ENCODE data around the gene MAPKAPK2. TPM values are rescaled to one million over a fixed set of nuclear protein-coding genes. Genes with fewer than 3 reads are reported as not detected.
"Not testable (repeated sequence)": the region's sequence is repeated elsewhere in the genome, so short reads cannot be mapped to it uniquely, and the experiment has no call there.

Gene MAPKAPK2
- 100 to 1,000 TPM; 104 to 115 TPM for total RNA-seq

DNA sequence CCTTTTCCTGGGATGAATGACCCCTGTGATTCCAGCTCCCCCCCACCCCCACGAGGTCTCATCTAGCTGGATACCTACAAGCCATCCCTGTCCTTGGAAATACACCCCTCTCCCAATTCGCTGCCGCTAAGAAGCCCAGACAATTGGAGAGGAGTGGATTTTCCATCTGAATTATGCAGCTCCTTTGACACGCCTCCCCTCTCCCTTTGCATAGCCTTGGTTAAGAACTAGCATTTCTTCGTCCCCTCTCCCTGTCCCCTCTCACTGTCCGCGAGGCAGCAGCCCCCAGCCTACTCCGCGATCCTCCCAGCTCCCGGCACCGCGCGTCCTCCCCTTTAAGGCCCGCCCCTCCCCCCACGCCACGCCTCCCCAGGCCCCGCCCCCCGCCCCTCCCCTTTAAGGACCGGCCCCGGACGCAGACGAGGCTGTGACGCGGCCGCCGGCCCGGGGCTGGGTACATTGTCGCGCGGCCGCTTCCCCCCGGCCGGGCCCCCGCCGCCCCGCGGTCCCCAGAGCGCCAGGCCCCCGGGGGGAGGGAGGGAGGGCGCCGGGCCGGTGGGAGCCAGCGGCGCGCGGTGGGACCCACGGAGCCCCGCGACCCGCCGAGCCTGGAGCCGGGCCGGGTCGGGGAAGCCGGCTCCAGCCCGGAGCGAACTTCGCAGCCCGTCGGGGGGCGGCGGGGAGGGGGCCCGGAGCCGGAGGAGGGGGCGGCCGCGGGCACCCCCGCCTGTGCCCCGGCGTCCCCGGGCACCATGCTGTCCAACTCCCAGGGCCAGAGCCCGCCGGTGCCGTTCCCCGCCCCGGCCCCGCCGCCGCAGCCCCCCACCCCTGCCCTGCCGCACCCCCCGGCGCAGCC lies at the start of gene MAPKAPK2:
Gene MAPKAPK2, plus strand, starts transcription at position 428 of the 856 bp plus-strand sequence. Its CDS starts 325 bp downstream, at position 753.
- Mint-ChIP-seq H3K9me3 (no peaks in the 10 kb centered on the region), H3K36me3 (no peaks in the 10 kb centered on the region), H3K27ac (peak within 1 kb of the TSS; percentile 76 to 95), H3K27me3 (no peaks in the 10 kb centered on the region), H3K4me3 (peak within 1 kb of the TSS; percentile 92), H3K4me1 (ENCODE audit: low read depth in 2 of 2) (peaks cover 33 to 45% of the 10 kb centered on the region in 2 donors)
- peak; percentile 90 for ATAC-seq
- peak; percentile 85 for DNase-seq (ENCODE audit: low spot score)

- Mint-ChIP-seq H3K27me3 (peaks cover 15 to 34% of the 10 kb centered on the region in 2 donors), H3K4me1 (ENCODE audit: low read depth in 2 of 2) (peaks cover 12 to 20% of the 10 kb centered on the region in 2 donors), H3K27ac (peak within 1 kb of the TSS; percentile 77 to 92), H3K36me3 (no peaks in the 10 kb centered on the region), H3K4me3 (peak within 1 kb of the TSS; percentile 93), H3K9me3 (no peaks in the 10 kb centered on the region)
- DNase-seq (ENCODE audit: low spot score): peak; percentile 96
- peak; percentile 98 for ATAC-seq
These were observed 49.4 kb upstream of the MAPKAPK2 start, which contains the start of gene DYRK3 for GRCh38 chr1:206635080-206635977. DYRK3 (plus strand) TSS chr1:206635536; CDS start chr1:206635704, 168 bp downstream.

DNA sequence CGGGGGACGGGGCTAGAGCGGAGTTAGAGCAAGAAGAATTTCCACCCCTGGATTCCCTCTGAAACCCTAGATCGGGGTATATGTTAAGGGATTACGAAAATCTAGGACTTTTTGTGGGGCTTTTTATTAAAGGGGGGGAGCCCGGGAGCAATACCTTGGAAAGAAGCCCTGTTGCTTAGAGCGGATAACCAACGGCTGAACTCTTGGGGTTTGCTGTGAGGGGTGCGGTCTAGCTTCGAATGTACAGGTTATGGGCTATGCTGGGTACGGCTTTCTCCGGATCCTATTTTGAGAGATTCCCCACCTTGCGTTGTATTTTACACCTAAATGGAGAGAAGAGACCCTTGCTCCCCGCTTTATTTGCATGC lies 48.7 kb upstream of the MAPKAPK2 start:
- Mint-ChIP-seq H3K4me3 (peak overlapping the region; percentile 93), H3K4me1 (ENCODE audit: low read depth in 2 of 2) (peaks cover 12 to 20% of the 10 kb centered on the region in 2 donors), H3K27me3 (peaks cover 15 to 34% of the 10 kb centered on the region in 2 donors), H3K36me3 (no peaks in the 10 kb centered on the region), H3K9me3 (no peaks in the 10 kb centered on the region), H3K27ac (peak overlapping the region in 1 of 2 donors; percentile 65)
- DNase-seq (ENCODE audit: low spot score) (no peak), ATAC-seq (no peak)

- peaks cover 12 to 20% of the 10 kb centered on the region in 2 donors for H3K4me1 Mint-ChIP-seq (ENCODE audit: low read depth in 2 of 2)
- no peaks in the 10 kb centered on the region for H3K9me3 Mint-ChIP-seq
- ATAC-seq (no peak), DNase-seq (ENCODE audit: low spot score) (no peak)
- H3K27me3 Mint-ChIP-seq: peaks cover 17 to 32% of the 10 kb centered on the region in 2 donors
- peak overlapping the region in 1 of 2 donors; percentile 65 for H3K27ac Mint-ChIP-seq
- H3K36me3 Mint-ChIP-seq: no peaks in the 10 kb centered on the region
- no peak overlapping the region for H3K4me3 Mint-ChIP-seq
These were observed 48.0 kb upstream of the MAPKAPK2 start for GRCh38 chr1:206636671-206637070.

- Mint-ChIP-seq H3K4me1 (ENCODE audit: low read depth in 2 of 2) (peaks cover 12 to 20% of the 10 kb centered on the region in 2 donors), H3K27me3 (peaks cover 18 to 23% of the 10 kb centered on the region in 2 donors), H3K9me3 (no peaks in the 10 kb centered on the region), H3K36me3 (no peaks in the 10 kb centered on the region), H3K27ac (no peak overlapping the region), H3K4me3 (no peak overlapping the region)
- DNase-seq (ENCODE audit: low spot score) (no peak), ATAC-seq (no peak)
These were observed 47.1 kb upstream of the MAPKAPK2 start for GRCh38 chr1:206637605-206638004.

DNA sequence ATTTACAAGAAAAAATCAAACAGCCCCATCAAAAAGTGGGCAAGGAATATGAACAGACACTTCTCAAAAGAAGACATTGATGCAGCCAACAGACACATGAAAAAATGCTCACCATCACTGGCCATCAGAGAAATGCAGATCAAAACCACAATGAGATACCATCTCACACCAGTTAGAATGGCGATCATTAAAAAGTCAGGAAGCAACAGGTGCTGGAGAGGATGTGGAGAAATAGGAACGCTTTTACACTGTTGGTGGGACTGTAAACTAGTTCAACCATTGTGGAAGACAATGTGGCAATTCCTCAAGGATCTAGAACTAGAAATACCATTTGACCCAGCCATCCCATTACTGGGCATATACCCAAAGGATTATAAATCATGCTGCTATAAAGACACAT lies 42.6 kb upstream of the MAPKAPK2 start:
- H3K9me3 Mint-ChIP-seq; H3K36me3 Mint-ChIP-seq; H3K4me3 Mint-ChIP-seq; ATAC-seq; H3K27ac Mint-ChIP-seq; H3K4me1 Mint-ChIP-seq (ENCODE audit: low read depth in 2 of 2); DNase-seq (ENCODE audit: low spot score): not testable (repeated sequence)
- H3K27me3 Mint-ChIP-seq: peaks cover 7 to 11% of the 10 kb centered on the region in 2 donors

DNA sequence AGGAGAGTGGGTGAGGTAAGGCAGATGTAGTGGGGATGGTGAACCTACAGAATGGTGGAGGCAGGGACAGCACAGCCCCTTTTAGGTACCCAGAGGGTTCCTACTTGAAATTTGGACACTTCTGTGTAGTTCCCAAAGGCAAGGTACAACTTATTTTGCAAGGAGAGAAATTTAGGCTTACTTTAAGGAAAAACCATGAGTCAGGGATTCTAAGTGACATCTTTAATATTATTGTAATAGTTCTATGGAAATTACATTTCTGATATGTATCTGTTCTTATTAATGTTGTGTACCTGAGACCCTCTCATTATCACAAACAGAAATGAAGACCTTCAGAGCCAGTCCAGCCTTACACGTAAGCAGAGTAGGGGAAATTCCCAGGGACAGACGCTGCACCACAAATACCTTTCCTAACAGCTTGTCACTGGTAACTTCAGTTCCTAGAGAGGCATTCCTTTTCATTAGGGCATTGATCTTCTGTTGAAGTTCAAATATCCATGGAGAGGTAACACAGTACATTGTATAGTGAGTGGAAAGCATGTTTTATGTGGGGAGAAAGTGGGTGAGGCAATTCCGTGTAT lies 41.5 kb upstream of the MAPKAPK2 start:
- Mint-ChIP-seq H3K36me3 (no peaks in the 10 kb centered on the region), H3K27me3 (peaks cover 0 to 8% of the 10 kb centered on the region in 2 donors), H3K9me3 (no peaks in the 10 kb centered on the region), H3K27ac (no peak overlapping the region), H3K4me1 (ENCODE audit: low read depth in 2 of 2) (no peaks in the 10 kb centered on the region), H3K4me3 (no peak overlapping the region)
- ATAC-seq (no peak), DNase-seq (ENCODE audit: low spot score) (no peak)

DNA sequence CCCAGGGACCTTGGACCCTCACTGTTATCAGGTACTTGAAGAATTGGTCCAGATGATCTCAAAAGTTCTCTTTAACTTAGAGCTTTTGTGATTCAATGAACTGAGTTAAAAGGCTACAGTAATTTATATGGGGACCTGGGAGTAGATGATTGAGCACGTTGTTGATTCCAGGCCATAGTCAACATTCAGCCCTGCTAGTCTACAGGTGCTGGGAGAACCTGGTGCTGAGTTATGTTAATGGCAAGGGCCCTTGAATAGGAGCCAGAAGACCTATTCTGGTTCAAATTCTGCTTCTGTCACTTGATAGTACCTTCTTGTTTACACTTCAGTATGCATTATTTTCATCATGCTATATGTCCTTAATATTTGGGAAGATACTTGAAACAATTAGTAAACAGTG lies 38.2 kb upstream of the MAPKAPK2 start:
- Mint-ChIP-seq H3K27ac (no peak overlapping the region), H3K36me3 (no peaks in the 10 kb centered on the region), H3K9me3 (no peaks in the 10 kb centered on the region), H3K4me1 (ENCODE audit: low read depth in 2 of 2) (no peaks in the 10 kb centered on the region), H3K27me3 (peaks cover 0 to 8% of the 10 kb centered on the region in 2 donors), H3K4me3 (no peak overlapping the region)
- DNase-seq (ENCODE audit: low spot score) (no peak), ATAC-seq (no peak)

- peaks cover 0 to 5% of the 10 kb centered on the region in 2 donors for H3K27me3 Mint-ChIP-seq
- H3K9me3 Mint-ChIP-seq: no peaks in the 10 kb centered on the region
- H3K4me3 Mint-ChIP-seq: no peak overlapping the region
- ATAC-seq: no peak
- no peak for DNase-seq (ENCODE audit: low spot score)
- no peak overlapping the region for H3K27ac Mint-ChIP-seq
- no peaks in the 10 kb centered on the region for H3K4me1 Mint-ChIP-seq (ENCODE audit: low read depth in 2 of 2)
- no peaks in the 10 kb centered on the region for H3K36me3 Mint-ChIP-seq
These were observed 37.5 kb upstream of the MAPKAPK2 start for GRCh38 chr1:206647224-206647623.

DNA sequence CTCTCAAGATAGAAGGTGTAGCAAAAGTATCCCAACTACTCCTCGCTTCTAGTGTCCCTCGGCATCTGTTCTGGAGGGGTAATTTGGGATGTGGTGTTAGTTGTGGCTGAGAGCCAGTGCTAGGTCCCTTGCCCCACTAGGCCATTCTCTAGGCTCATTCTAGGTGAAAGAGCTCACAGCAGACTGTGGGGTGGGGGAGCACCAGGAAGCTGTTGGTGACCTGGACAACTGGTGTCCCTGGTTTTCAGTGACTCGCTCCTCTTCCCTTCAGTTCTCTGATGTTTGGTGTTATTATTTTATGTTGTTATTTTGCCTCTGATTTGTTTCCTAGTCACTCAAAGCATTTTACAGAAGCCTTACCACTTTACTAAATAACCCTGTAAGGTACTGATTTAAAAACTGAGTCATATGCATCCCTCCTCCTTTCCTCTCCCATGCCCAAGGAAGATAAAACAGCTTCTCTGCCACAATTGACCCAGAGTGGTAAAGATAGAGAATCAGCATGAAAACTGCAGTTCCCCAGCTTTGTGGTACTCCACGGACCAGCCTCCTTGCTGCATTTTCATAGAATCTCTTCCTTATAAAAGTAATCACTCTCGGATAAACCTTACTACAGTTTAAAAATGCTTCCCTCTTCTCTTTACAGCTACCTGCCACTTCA lies 35.3 kb upstream of the MAPKAPK2 start:
- DNase-seq (ENCODE audit: low spot score): no peak

DNA sequence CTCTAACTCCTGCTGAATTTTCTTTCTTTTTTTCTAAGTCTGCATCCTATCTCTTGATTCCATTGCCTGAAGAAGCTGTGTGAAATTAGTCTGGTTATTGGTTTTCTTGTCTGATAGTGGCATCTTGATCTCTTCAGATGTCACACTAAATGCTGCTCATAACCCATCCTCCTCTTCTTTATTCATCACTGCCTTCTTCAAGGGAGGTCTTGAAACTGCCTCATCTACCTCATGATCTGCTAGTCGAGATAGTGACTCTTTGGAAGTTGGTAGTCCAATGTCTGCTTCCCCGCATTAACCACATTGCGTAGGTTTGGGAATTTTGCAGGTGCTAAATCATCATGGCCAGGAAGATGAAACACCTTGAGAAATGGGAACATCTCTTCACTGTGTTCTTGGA lies 33.7 kb upstream of the MAPKAPK2 start:
- no peak overlapping the region for H3K27ac Mint-ChIP-seq
- H3K9me3 Mint-ChIP-seq: no peaks in the 10 kb centered on the region
- ATAC-seq: no peak
- H3K36me3 Mint-ChIP-seq: no peaks in the 10 kb centered on the region
- no peak overlapping the region for H3K4me3 Mint-ChIP-seq
- H3K4me1 Mint-ChIP-seq (ENCODE audit: low read depth in 2 of 2): no peaks in the 10 kb centered on the region
- no peak for DNase-seq (ENCODE audit: low spot score)
- H3K27me3 Mint-ChIP-seq: peaks cover 0 to 2% of the 10 kb centered on the region in 2 donors

More for the DNA sequence above, 35.3 kb upstream of the MAPKAPK2 start:
- H3K27me3 Mint-ChIP-seq: peaks cover 0 to 2% of the 10 kb centered on the region in 2 donors
- H3K4me3 Mint-ChIP-seq: no peak overlapping the region
- no peaks in the 10 kb centered on the region for H3K4me1 Mint-ChIP-seq (ENCODE audit: low read depth in 2 of 2)
- H3K9me3 Mint-ChIP-seq: no peaks in the 10 kb centered on the region
- no peak for ATAC-seq
- H3K27ac Mint-ChIP-seq: no peak overlapping the region
- no peaks in the 10 kb centered on the region for H3K36me3 Mint-ChIP-seq

DNA sequence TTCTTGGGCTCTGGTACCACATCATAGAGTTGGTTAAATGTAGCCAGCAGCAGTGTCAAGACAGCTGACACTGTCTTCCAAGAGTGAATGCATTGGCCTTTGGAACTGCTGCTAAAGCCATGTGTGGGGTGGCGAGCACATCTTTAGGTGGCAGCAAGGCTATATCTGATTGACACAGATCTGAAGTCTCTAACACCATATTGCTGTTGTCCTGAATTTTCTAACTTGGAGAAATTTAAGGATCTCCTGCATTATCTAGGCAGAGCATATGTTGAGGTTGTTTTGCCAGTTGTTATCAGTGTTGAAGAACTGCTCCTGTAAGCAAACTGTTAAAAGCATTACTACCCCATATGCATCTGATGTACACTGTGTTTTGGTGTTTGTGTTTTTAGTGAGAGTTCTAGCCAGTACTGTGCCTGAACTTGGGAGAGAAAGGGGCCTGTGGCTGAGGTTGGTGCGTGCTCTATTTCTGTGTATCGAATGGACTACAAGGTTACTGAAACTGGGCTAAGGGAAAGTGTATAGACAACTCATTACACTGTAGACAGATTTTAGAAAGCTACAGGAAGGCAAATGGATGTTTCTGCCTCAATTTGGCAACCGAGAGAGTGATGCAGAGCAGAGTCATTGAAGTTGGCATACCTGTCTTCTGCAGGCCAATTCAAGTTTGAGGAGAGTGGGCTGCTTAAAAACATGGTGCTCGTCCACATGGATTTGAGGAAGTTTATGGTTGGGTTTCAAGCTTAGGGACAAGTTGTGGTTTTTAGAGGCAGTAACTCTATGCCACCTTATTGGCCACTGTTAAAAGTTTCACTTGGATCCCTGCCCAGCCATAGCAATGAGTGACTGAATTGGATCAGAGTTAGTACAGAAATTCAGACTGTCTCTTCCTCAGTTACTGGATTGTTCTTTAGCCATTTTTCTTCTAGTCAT lies 32.5 kb upstream of the MAPKAPK2 start:
- ATAC-seq (no peak), DNase-seq (ENCODE audit: low spot score) (no peak)
- H3K36me3 Mint-ChIP-seq: no peaks in the 10 kb centered on the region
- H3K4me1 Mint-ChIP-seq (ENCODE audit: low read depth in 2 of 2): no peaks in the 10 kb centered on the region
- H3K27me3 Mint-ChIP-seq: peaks cover 4 to 5% of the 10 kb centered on the region in 2 donors
- H3K9me3 Mint-ChIP-seq: no peaks in the 10 kb centered on the region
- no peak overlapping the region for H3K4me3 Mint-ChIP-seq
- H3K27ac Mint-ChIP-seq: no peak overlapping the region

Data from natural killer cell treated with Interleukin-12 subunit alpha and Interleukin-12 subunit beta and Interleukin-15 and Interleukin-18, amount 100 ng/mL, for 72 hours (primary cell).